NCI-H2227 (cell line): ENCODE measurements around the gene TRPM7.
"Not testable (repeated sequence)": the region's sequence is repeated elsewhere in the genome, so short reads cannot be mapped to it uniquely, and the experiment has no call there.

Experiments
- DNase-seq: peaks from one replicate; lab custom pipeline; 2025; ENCODE audit not compliant: unreplicated experiment; lab: John Stamatoyannopoulos, UW

TRPM7 gene

GRCh38 chr15:50686469-50687301 lies at the start of gene TRPM7:
Gene TRPM7, minus strand, starts transcription at chr15:50686797. Its CDS starts 264 bp downstream, at chr15:50686533.
- DNase-seq, result peak; percentile 91

GRCh38 chr15:50735156-50735555 lies 48.6 kb upstream of the TRPM7 start:
- no peak for DNase-seq

GRCh38 chr15:50726315-50726714 lies 39.7 kb upstream of the TRPM7 start:
- no peak for DNase-seq

GRCh38 chr15:50718700-50719125 lies 32.1 kb upstream of the TRPM7 start:
- no peak for DNase-seq

- DNase-seq, result no peak
Measured at GRCh38 chr15:50712018-50712417, 25.4 kb upstream of the TRPM7 start.

GRCh38 chr15:50710585-50710984 lies 24.0 kb upstream of the TRPM7 start:
- no peak for DNase-seq

- no peak for DNase-seq
Measured at GRCh38 chr15:50707878-50708427, 21.4 kb upstream of the TRPM7 start.

GRCh38 chr15:50702762-50703334 lies 16.3 kb upstream of the TRPM7 start:
- DNase-seq, result no peak

- DNase-seq, result no peak
Measured at GRCh38 chr15:50698101-50698500, 11.5 kb upstream of the TRPM7 start.

- DNase-seq, result no peak
Measured at GRCh38 chr15:50697109-50697797, 10.7 kb upstream of the TRPM7 start.

- not testable (repeated sequence) for DNase-seq
Measured at GRCh38 chr15:50694634-50695165, 8.1 kb upstream of the TRPM7 start.

- no peak for DNase-seq
Measured at GRCh38 chr15:50687302-50687902, 805 bp upstream of the TRPM7 start.

GRCh38 chr15:50685976-50686468 lies 575 bp downstream of the TRPM7 start:
- DNase-seq, result peak; percentile 63

GRCh38 chr15:50685191-50685975 lies 1.2 kb downstream of the TRPM7 start:
- DNase-seq, result no peak

- DNase-seq, result no peak
Measured at GRCh38 chr15:50681467-50681866, 5.1 kb downstream of the TRPM7 start.

GRCh38 chr15:50676799-50677483 lies 9.7 kb downstream of the TRPM7 start:
- DNase-seq, result no peak

- peak; percentile 5 for DNase-seq
Measured at GRCh38 chr15:50675535-50676144, 11.0 kb downstream of the TRPM7 start.

GRCh38 chr15:50670115-50670514 lies 16.5 kb downstream of the TRPM7 start:
- no peak for DNase-seq

- DNase-seq, result no peak
Measured at GRCh38 chr15:50669611-50670010, 17.0 kb downstream of the TRPM7 start.
